H9 (cell line): ENCODE data around the gene RASA2. TPM values are rescaled to one million over a fixed set of nuclear protein-coding genes. Genes with fewer than 3 reads are reported as not detected.

Source experiments
- DNase-seq: peaks from one replicate; pipeline ENCODE4 v3.0.0-alpha.2; 2017
- H2AFZ ChIP-seq: one replicate; pipeline ENCODE4 v1.6.1; 2013; ENCODE audit warnings: mild to moderate bottlenecking, low read length, control low read depth, moderate library complexity
- H2AK5ac ChIP-seq: 2 replicates; pipeline ENCODE4 v1.6.1; 2013; ENCODE audit warnings: low read length, control low read depth, mixed read lengths; ENCODE audit not compliant: insufficient read length
- H2BK120ac ChIP-seq: one replicate; pipeline ENCODE4 v1.6.1; 2013; ENCODE audit warnings: low read depth, mild to moderate bottlenecking, low read length, control low read depth, inconsistent platforms; ENCODE audit not compliant: poor library complexity, severe bottlenecking
- H2BK12ac ChIP-seq: 2 replicates; pipeline ENCODE4 v1.6.1; 2013; ENCODE audit warnings: low read length, control low read depth, mixed read lengths, low read depth; ENCODE audit not compliant: insufficient read length
- H2BK15ac ChIP-seq: 2 replicates; pipeline ENCODE4 v1.6.1; 2013; ENCODE audit warnings: low read depth, low read length, control low read depth
- H2BK20ac ChIP-seq: one replicate; pipeline ENCODE4 v1.6.1; 2013; ENCODE audit warnings: low read depth, mild to moderate bottlenecking, low read length, control low read depth, inconsistent platforms; ENCODE audit not compliant: poor library complexity, severe bottlenecking
- H2BK5ac ChIP-seq: 2 replicates; pipeline ENCODE4 v1.6.1; 2013; ENCODE audit warnings: low read length, control low read depth, mixed read lengths; ENCODE audit not compliant: insufficient read length
- H3K14ac ChIP-seq: 2 replicates; pipeline ENCODE4 v1.6.1; 2013; ENCODE audit warnings: low read length, control low read depth; ENCODE audit not compliant: insufficient read depth
- H3K18ac ChIP-seq: 2 replicates; pipeline ENCODE4 v1.6.1; 2013; ENCODE audit warnings: low read depth, mild to moderate bottlenecking, mixed read lengths, low read length, control low read depth; ENCODE audit not compliant: insufficient read length
- H3K23ac ChIP-seq: 2 replicates; pipeline ENCODE4 v1.6.1; 2013; ENCODE audit warnings: low read length, control low read depth, mixed read lengths, low read depth; ENCODE audit not compliant: insufficient read length
- H3K23me2 ChIP-seq: 2 replicates; pipeline ENCODE4 v1.6.1; 2013; ENCODE audit warnings: low read depth, mild to moderate bottlenecking, mixed read lengths, low read length, control low read depth; ENCODE audit not compliant: insufficient read length, poor library complexity, severe bottlenecking
- H3K27ac ChIP-seq: 2 replicates; pipeline ENCODE4 v1.5.1; 2013; ENCODE audit warnings: low read length, control low read depth, mixed read lengths, low read depth; ENCODE audit not compliant: insufficient read length
- H3K27me3 ChIP-seq: 2 replicates; pipeline ENCODE4 v1.6.1; 2013; ENCODE audit warnings: low read length, control low read depth, inconsistent platforms; ENCODE audit not compliant: insufficient read depth
- H3K4ac ChIP-seq: 2 replicates; pipeline ENCODE4 v1.6.1; 2013; ENCODE audit warnings: low read depth, mild to moderate bottlenecking, control low read depth, inconsistent platforms, low read length, moderate library complexity
- H3K4me1 ChIP-seq: 2 replicates; pipeline ENCODE4 v1.6.1; 2013; ENCODE audit warnings: low read length, control low read depth, inconsistent platforms; ENCODE audit not compliant: insufficient read depth
- H3K4me2 ChIP-seq: 2 replicates; pipeline ENCODE4 v1.6.1; 2013; ENCODE audit warnings: low read length, control low read depth, mixed read lengths; ENCODE audit not compliant: insufficient read length, insufficient read depth
- H3K56ac ChIP-seq: 2 replicates; pipeline ENCODE4 v1.6.1; 2013; ENCODE audit warnings: low read depth, mild to moderate bottlenecking, mixed read lengths, low read length, control low read depth; ENCODE audit not compliant: insufficient read length
- H3K79me1 ChIP-seq: 2 replicates; pipeline ENCODE4 v1.6.1; 2013; ENCODE audit warnings: low read depth, mild to moderate bottlenecking, moderate library complexity, low read length, control low read depth, inconsistent platforms; ENCODE audit not compliant: insufficient read depth, poor library complexity, severe bottlenecking
- H3K79me2 ChIP-seq: 2 replicates; pipeline ENCODE4 v1.6.1; 2013; ENCODE audit warnings: low read length, control low read depth, inconsistent platforms; ENCODE audit not compliant: insufficient read depth
- H3K9ac ChIP-seq: 2 replicates; pipeline ENCODE4 v1.6.1; 2013; ENCODE audit warnings: low read length, control low read depth, mixed read lengths; ENCODE audit not compliant: insufficient read length; ENCODE audit errors: extremely low read depth
- H3K9me3 ChIP-seq: one replicate; pipeline ENCODE4 v1.6.1; 2013; ENCODE audit warnings: low read depth, low read length, inconsistent platforms; ENCODE audit not compliant: control insufficient read depth
- H3T11ph ChIP-seq: one replicate; pipeline ENCODE4 v1.6.1; 2013; ENCODE audit warnings: mild to moderate bottlenecking, low read length, control low read depth, inconsistent platforms
- H4K20me1 ChIP-seq: one replicate; pipeline ENCODE4 v1.6.1; 2013; ENCODE audit not compliant: control insufficient read depth, insufficient read length, insufficient read depth
- H4K5ac ChIP-seq: 2 replicates; pipeline ENCODE4 v1.6.1; 2013; ENCODE audit warnings: low read depth, mild to moderate bottlenecking, mixed read lengths, low read length, control low read depth; ENCODE audit not compliant: insufficient read length
- H4K8ac ChIP-seq: replicated peaks from 2 replicates; pipeline ENCODE4 v1.6.1; 2013; ENCODE audit warnings: low read length, control low read depth, mixed read lengths, low read depth; ENCODE audit not compliant: insufficient read length
- H4K91ac ChIP-seq: 2 replicates; pipeline ENCODE4 v1.6.1; 2013; ENCODE audit warnings: low read depth, mild to moderate bottlenecking, moderate library complexity, mixed read lengths, low read length, control low read depth; ENCODE audit not compliant: insufficient read length
- H3K27ac Mint-ChIP-seq, 3 experiments: 2 replicates in 2 of 3; 3 replicates in 1 of 3; pipeline ENCODE4 v1.8.0; 2020 to 2021; ENCODE audit warnings: mixed read lengths in 3 of 3, mild to moderate bottlenecking in 1 of 3, moderate library complexity in 1 of 3
- H3K27me3 Mint-ChIP-seq: 2 replicates; pipeline ENCODE4 v1.8.0; 2021; ENCODE audit warnings: low read depth, mild to moderate bottlenecking, moderate library complexity, mixed read lengths
- H3K36me3 Mint-ChIP-seq, 3 experiments: 2 replicates in 2 of 3; 3 replicates in 1 of 3; pipeline ENCODE4 v1.8.0; 2020 to 2021; ENCODE audit warnings: low read depth in 3 of 3, mixed read lengths in 3 of 3; ENCODE audit not compliant: insufficient read depth in 1 of 3
- H3K4me1 Mint-ChIP-seq, 2 experiments: 2 replicates each; pipeline ENCODE4 v1.8.0; 2020; ENCODE audit warnings: mixed read lengths in 2 of 2
- H3K4me3 Mint-ChIP-seq, 2 experiments: 2 replicates in 1 of 2; 3 replicates in 1 of 2; pipeline ENCODE4 v1.8.0; 2020 to 2021; ENCODE audit warnings: mild to moderate bottlenecking in 2 of 2, mixed read lengths in 2 of 2, moderate library complexity in 1 of 2
- H3K9me3 Mint-ChIP-seq, 2 experiments: 2 replicates in 1 of 2; 3 replicates in 1 of 2; pipeline ENCODE4 v1.8.0; 2020; ENCODE audit warnings: mild to moderate bottlenecking in 2 of 2, mixed read lengths in 2 of 2, moderate library complexity in 1 of 2
- CTCF ChIP-seq: fragments of 200-600 bp; sonication (generic); conservative IDR thresholded peaks from 3 replicates; pipeline ENCODE4 v1.8.0; 2021; ENCODE audit warnings: antibody characterized with exemption, mild to moderate bottlenecking
- WGBS: extraction: QIAGEN DNeasy Blood & Tissue Kit; methylation state at CpG from one replicate; pipeline ENCODE4 v1.1.7; 2013; ENCODE audit warnings: missing lambda C conversion rate, low lambda C conversion rate, mixed read lengths; ENCODE audit not compliant: insufficient read length; ENCODE audit errors: extremely low coverage; 5-methylcytosine and 5-hydroxymethylcytosine counted together
- total RNA-seq: library from RNA; stranded (reverse); gene quantifications from 2 replicates; pipeline ENCODE4 v1.2.1, GENCODE V29; 2021

Gene RASA2
- total RNA-seq, 1 experiment from 2014 or later: 24.4 TPM

GRCh38 chr3:141448606-141449220 is 38.1 kb upstream of the RASA2 start:
- Histone ChIP-seq H4K8ac (no peak overlapping the region), H4K91ac (no peak overlapping the region), H4K5ac (no peak overlapping the region), H4K20me1 (no peaks in the 10 kb centered on the region), H3K27me3 (no peaks in the 10 kb centered on the region), H3K79me2 (no peaks in the 10 kb centered on the region), H2BK15ac (no peak overlapping the region), H3K56ac (no peak overlapping the region), H3K23me2 (no peaks in the 10 kb centered on the region), H3K27ac (no peak overlapping the region), H2BK120ac (no peak overlapping the region), H2BK20ac (no peak overlapping the region), H3K79me1 (no peaks in the 10 kb centered on the region), H3K14ac (no peak overlapping the region), H3K4me2 (no peak overlapping the region), H3T11ph (no peak overlapping the region), H3K9me3 (no peaks in the 10 kb centered on the region), H3K23ac (no peak overlapping the region), H2BK12ac (no peak overlapping the region), H3K4ac (no peak overlapping the region), H3K18ac (no peak overlapping the region), H2AFZ (no peak overlapping the region), H2BK5ac (no peak overlapping the region), H3K9ac (no peak overlapping the region), H3K4me1 (no peaks in the 10 kb centered on the region), H2AK5ac (no peak overlapping the region)
- Mint-ChIP-seq H3K4me3 (no peak overlapping the region), H3K36me3 (peaks cover 1 to 7% (median 3%) of the 10 kb centered on the region in 3 experiments; a peak in 2 of 7 replicates), H3K27me3 (no peaks in the 10 kb centered on the region), H3K9me3 (no peaks in the 10 kb centered on the region), H3K27ac (no peak overlapping the region), H3K4me1 (peaks cover 5 to 6% of the 10 kb centered on the region in 2 experiments; a peak in 3 of 4 replicates)
- WGBS: no CpG with 5 or more reads among the region's 6 CpGs
- no peak for DNase-seq
- TF ChIP-seq CTCF: no peak
